KBM-7 (cell line): ENCODE results near the gene NCR1.

ENCODE experiments used
- DNase-seq: peaks from one replicate; pipeline ENCODE4 v3.0.0-alpha.2; 2015
- in situ Hi-C: fragments of 300-500 bp; cut with MboI; formaldehyde crosslinking; loops from 2 replicates; pipeline ENCODE4 v1.14.3; 2020; ENCODE audit warnings: low sequenced_read_pairs, low pct_unique_long_range_greater_than_20kb, mixed read lengths

Gene NCR1

DNA sequence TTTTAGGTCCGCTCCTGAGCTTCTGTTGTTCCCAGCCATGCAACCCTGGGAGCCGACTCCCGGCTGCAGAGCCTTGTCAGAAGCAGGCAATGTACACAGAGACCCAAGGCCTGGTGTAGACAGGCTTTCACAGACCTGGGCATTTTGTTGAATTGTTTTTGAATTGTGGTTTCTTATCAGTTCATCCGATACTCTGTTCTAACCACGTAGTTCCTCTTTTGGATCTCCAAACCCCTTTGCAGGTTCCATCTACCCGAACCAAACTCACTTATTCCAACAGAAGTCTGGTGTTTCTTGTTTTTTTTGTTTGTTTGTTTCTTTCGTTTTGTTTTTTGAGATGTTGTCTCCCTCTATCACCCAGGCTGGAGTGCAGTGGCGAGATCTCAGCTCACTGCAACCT, 53.9 kb downstream of the NCR1 start:
- in situ Hi-C loops: no loop called here
- DNase-seq: peak; percentile 97
